Ascending aorta (tissue), 2 donors: Measurements from ENCODE around the gene EXT2. TPM values are rescaled to one million over a fixed set of nuclear protein-coding genes. Genes with fewer than 3 reads are reported as not detected.

Experiments
- DNase-seq, 2 donors: peaks; one replicate each; pipeline ENCODE4 v3.0.0-alpha.2; 2019; ENCODE audit warnings: low spot score in 2 of 2
- H3K27ac ChIP-seq, 2 donors: fragments of 200-600 bp; sonication (generic); one replicate each; pipeline ENCODE4 v1.5.1; 2016 to 2017; ENCODE audit warnings: mild to moderate bottlenecking in 1 of 2
- H3K27me3 ChIP-seq: fragments of 200-600 bp; sonication (generic); one replicate; pipeline ENCODE4 v1.5.1; 2017
- H3K36me3 ChIP-seq, 2 donors: fragments of 200-600 bp; sonication (generic); one replicate each; pipeline ENCODE4 v1.5.1; 2016
- H3K4me1 ChIP-seq, 2 donors: fragments of 200-600 bp; sonication (generic); one replicate each; pipeline ENCODE4 v1.5.1; 2016 to 2017; ENCODE audit warnings: mild to moderate bottlenecking in 1 of 2
- H3K4me3 ChIP-seq, 2 donors: fragments of 200-600 bp; sonication (generic); one replicate each; pipeline ENCODE4 v1.5.1; 2016 to 2017; ENCODE audit warnings: mild to moderate bottlenecking in 1 of 2
- H3K9me3 ChIP-seq, 2 donors: fragments of 200-600 bp; sonication (generic); one replicate each; pipeline ENCODE4 v1.5.1; 2016
- CTCF ChIP-seq, 3 experiments: fragments of 200-600 bp in 2 of 3; fragments of 450-650 bp in 1 of 3; sonication (generic) in 2 of 3; IDR thresholded peaks; one replicate each; pipeline ENCODE4 v1.5.1; 2016 to 2019; ENCODE audit warnings: antibody characterized with exemption in 3 of 3, mild to moderate bottlenecking in 1 of 3, moderate library complexity in 1 of 3
- intact Hi-C: fragments of 100-400 bp; cut with DNase I; formaldehyde crosslinking; loops from one replicate; pipeline ENCODE4 v1.15.1; 2023
- total RNA-seq: library from RNA; depleted of rRNA; stranded (reverse); fragments of >200 nt; gene quantifications from one replicate; pipeline ENCODE4 v1.1.0, GENCODE V29; 2016

The EXT2 gene
- total RNA-seq, 1 donor from 2014 or later, result 342 TPM

GRCh38 chr11:44228379-44228778, 132.9 kb downstream of the EXT2 start:
- TF ChIP-seq CTCF (IDR thresholded peaks at IDR 0.05), result no peak
- no peaks in the 10 kb centered on the region for H3K9me3 ChIP-seq
- no peaks in the 10 kb centered on the region for H3K27me3 ChIP-seq
- intact Hi-C loops, result no loop called here
- no peaks in the 10 kb centered on the region for H3K4me1 ChIP-seq
- no peak overlapping the region for H3K27ac ChIP-seq
- no peaks in the 10 kb centered on the region for H3K36me3 ChIP-seq
- no peak for DNase-seq
- H3K4me3 ChIP-seq, result no peak overlapping the region

GRCh38 chr11:44229098-44229497, 133.6 kb downstream of the EXT2 start:
- no peak for DNase-seq
- intact Hi-C loops, result no loop called here
- TF ChIP-seq CTCF (IDR thresholded peaks at IDR 0.05), result no peak
- no peaks in the 10 kb centered on the region for H3K4me1 ChIP-seq
- H3K9me3 ChIP-seq, result no peaks in the 10 kb centered on the region
- H3K4me3 ChIP-seq, result no peak overlapping the region
- H3K36me3 ChIP-seq, result no peaks in the 10 kb centered on the region
- H3K27ac ChIP-seq, result no peak overlapping the region
- no peaks in the 10 kb centered on the region for H3K27me3 ChIP-seq

GRCh38 chr11:44229624-44230023, 134.1 kb downstream of the EXT2 start:
- no peaks in the 10 kb centered on the region for H3K36me3 ChIP-seq
- H3K9me3 ChIP-seq, result no peaks in the 10 kb centered on the region
- no peak overlapping the region for H3K4me3 ChIP-seq
- no peaks in the 10 kb centered on the region for H3K4me1 ChIP-seq
- no peak for TF ChIP-seq CTCF (IDR thresholded peaks at IDR 0.05)
- no peak overlapping the region for H3K27ac ChIP-seq
- DNase-seq, result no peak
- H3K27me3 ChIP-seq, result no peaks in the 10 kb centered on the region
- intact Hi-C loops, result no loop called here

DNA sequence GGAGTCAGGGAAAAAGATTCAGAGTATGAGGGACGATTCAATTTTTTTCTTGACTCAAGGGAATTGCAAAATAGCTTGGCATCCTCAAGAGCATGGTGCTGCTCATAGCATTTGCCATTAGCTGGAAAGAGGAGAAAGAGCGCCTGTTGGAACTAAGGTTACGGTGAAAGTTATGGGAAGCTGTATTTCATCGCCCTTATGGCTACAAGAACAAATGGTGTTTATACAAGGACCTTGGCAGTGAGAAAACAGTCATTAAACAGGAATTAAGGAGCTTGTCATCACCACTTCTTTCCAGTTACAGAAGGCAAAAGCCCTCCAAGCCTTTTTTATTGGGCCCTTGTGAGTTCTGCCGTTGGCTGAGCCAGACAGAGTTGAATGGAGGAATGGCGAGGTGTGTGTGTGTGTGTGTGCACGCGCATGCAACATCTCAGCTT, 140.3 kb downstream of the EXT2 start:
- Histone ChIP-seq H3K9me3 (no peaks in the 10 kb centered on the region), H3K4me1 (no peaks in the 10 kb centered on the region), H3K4me3 (no peak overlapping the region), H3K27ac (no peak overlapping the region), H3K36me3 (peaks cover 3 to 17% of the 10 kb centered on the region in 2 donors), H3K27me3 (no peaks in the 10 kb centered on the region)
- intact Hi-C loops, result no loop called here
- no peak for TF ChIP-seq CTCF (IDR thresholded peaks at IDR 0.05)
- DNase-seq, result no peak

DNA sequence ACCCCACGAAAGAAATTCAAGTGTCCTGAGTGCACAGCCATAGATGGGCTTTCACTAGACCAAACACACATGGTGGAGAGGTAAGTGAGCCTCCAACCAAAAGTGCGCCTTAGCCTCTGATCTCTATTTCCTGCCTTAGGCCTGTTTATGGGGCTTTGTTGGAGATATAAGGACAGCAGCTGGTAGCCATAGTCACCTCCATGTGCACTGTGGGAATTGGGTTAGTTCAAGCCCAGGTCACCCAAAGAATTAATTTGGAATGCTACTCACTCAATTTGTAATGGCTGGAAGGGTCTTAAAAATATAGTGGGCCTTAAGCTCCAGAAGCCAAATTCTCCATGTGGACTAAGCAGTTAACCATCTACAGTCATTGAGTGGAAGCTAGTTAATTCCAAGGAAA, 140.8 kb downstream of the EXT2 start:
- no peak for TF ChIP-seq CTCF (IDR thresholded peaks at IDR 0.05)
- Histone ChIP-seq H3K27ac (no peak overlapping the region), H3K4me3 (no peak overlapping the region), H3K36me3 (peaks cover 3 to 17% of the 10 kb centered on the region in 2 donors), H3K4me1 (no peaks in the 10 kb centered on the region), H3K9me3 (no peaks in the 10 kb centered on the region), H3K27me3 (no peaks in the 10 kb centered on the region)
- intact Hi-C loops, result no loop called here
- DNase-seq, result no peak

- H3K36me3 ChIP-seq, result peaks cover 3 to 17% of the 10 kb centered on the region in 2 donors
- no peak for TF ChIP-seq CTCF (IDR thresholded peaks at IDR 0.05)
- no peak for DNase-seq
- no peaks in the 10 kb centered on the region for H3K9me3 ChIP-seq
- intact Hi-C loops, result no loop called here
- H3K27ac ChIP-seq, result no peak overlapping the region
- no peaks in the 10 kb centered on the region for H3K27me3 ChIP-seq
- no peaks in the 10 kb centered on the region for H3K4me1 ChIP-seq
- H3K4me3 ChIP-seq, result no peak overlapping the region
Observed at GRCh38 chr11:44237156-44237555, 141.7 kb downstream of the EXT2 start.
